HG03064 (cell line): Measurements from ENCODE around the gene TOX2.

ENCODE experiments used
- ATAC-seq: cut with Tn5 transposase; IDR thresholded peaks from one replicate; pipeline ENCODE4 v1.9.1; 2021; ENCODE audit warnings: low read depth; ENCODE audit not compliant: unreplicated experiment

The TOX2 gene

DNA sequence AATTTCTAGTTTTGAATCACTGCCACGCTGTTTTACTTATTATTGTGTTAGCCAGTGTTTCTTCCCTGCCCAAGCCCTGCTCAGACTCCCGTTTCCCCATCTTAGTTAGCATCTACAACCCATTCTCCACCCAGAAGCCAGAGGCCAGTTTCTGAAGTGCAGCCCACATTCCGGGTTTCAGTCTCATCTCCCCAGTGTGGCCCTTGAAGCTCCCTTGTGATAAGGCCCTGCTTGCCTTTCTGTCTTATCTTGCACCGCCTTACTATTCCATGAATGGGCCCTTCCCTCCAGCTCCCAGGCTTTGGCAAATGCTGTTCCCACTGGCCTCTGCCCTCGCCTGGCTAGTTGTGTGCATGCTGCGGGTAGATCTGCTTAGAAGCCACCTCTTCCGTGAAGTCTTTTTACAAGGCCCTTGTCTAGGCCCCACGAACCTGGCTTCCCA lies 41.1 kb downstream of the TOX2 start:
- ATAC-seq = no peak

DNA sequence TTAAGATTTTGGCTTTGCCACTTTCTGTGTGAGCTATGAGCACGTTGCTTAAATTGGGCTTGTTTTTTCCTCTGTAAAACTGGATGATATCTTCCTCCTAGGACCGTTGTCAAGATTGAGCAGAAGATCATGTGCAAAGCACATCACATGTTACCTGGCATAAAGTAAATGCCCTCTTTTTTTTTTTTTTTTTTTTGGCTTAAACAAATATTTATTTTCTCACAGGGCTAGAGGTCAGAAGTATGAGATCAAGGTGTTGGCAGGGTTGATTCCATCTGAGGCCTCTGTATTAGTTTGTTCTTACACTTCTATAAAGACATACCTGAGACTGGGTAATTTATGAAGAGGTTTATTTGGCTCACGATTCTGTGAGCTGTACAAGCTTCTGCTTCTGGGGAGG lies 42.7 kb downstream of the TOX2 start:
- no peak for ATAC-seq

DNA sequence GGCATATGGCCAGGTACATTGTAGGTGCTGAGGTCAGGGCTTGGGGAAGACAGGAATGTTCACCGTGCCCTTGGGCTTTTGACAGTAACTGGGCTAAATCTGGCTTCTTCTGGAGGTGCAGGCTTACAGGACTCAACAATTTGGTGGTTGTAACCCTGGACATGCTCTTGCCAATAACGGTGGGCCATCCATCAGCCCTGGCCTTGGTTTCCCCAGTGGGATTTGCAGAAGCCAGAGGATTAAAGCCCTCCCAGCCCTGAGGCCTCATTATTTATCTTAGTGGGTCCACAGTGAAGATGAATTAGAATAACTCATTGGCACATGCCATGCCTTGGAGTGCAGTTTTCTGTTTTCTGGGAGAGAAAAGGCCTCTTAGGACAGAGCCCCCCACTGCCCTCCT lies 44.0 kb downstream of the TOX2 start:
- no peak for ATAC-seq

DNA sequence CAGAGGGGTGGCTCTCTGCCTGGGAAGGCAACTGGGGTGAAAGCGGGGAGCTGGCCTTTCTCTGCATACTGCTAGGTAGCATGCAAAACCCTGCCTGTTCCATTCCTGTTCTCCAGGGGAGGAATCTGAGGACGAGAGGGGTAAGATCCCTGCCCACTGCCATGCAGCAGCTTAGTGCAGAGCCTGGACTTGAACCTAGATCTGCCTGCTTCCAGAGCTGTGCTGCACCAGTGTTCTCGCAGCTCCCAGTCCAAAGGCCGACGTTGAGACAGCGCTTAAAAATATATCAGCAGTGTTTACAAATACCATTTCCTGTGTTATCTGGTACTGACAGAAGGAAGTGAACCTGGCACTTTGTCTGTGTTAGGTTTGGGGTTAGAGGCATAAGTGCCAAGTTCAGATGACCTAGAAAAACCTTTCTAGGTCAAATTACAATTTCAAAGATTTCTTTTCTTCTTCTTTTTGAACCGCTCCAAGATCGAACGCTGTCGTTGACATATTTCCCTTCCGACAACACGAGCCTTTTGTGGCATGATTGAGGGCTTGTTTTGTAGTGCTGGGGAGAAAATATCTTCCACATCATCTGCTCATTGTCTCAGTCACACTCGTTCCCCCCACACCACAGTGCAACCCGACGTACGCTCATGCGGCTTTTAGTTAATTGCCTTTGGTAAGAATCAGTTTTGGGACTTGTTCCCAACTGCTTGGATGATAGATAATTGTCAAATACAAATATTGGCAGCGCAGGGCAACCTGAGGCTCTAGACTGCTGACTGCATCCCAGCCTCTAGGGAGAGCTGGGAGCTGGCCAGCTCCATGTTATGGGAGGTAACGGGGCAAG lies 44.6 kb downstream of the TOX2 start:
- no peak for ATAC-seq

DNA sequence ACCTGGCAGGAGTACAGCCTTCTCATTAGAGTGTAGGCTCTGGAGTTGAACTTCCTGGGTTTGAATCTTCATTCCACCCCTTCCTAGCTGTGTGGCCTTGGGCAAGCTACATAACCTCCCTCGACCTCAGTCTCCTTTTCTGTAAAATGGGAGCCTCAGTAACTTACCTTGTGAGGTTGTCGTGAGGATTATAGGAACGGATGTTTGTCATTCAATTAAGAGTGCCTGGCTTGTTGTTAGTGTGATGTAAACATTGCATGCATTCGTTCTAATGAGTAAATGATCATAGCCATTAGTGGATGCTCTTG lies 45.2 kb downstream of the TOX2 start:
- no peak for ATAC-seq

DNA sequence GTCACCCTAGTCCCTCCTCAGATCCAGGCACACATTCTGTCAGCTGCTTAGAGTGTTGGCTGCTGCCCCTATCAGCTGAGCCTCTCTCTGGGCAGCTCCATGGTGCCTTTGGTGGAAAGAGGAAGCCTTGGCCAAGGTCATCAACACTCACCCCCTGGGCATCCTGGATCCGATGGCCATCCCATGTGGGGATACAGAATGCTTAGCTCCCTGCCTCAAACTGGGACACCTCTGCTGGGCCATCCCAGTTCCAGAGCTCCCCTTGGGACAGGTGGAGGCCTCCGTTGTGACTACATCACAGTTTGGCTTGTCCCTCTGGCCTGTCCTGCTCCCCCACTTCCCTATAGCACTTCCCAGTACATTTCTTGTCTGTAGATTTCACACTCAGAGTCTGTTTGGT lies 45.6 kb downstream of the TOX2 start:
- no peak for ATAC-seq

DNA sequence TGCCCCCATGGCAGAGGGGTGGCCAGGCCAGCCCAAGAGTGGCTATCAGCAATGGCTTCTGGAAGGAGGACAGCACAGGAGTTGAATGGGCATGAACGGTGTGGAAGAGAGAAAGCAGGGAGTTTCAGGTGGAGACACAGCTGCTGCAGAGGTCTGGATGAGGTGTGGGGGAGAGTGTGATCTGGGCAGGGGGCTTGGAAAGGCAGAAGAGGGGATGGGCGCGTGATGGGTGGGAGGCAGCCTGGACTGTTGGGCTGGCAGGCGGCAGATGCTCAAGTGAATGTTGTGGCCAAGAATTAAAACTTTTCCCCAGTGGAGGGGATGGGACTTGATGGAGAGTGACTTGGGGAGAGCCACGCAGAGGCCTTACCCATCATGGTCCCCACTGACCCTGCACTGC lies 46.5 kb downstream of the TOX2 start:
- no peak for ATAC-seq

DNA sequence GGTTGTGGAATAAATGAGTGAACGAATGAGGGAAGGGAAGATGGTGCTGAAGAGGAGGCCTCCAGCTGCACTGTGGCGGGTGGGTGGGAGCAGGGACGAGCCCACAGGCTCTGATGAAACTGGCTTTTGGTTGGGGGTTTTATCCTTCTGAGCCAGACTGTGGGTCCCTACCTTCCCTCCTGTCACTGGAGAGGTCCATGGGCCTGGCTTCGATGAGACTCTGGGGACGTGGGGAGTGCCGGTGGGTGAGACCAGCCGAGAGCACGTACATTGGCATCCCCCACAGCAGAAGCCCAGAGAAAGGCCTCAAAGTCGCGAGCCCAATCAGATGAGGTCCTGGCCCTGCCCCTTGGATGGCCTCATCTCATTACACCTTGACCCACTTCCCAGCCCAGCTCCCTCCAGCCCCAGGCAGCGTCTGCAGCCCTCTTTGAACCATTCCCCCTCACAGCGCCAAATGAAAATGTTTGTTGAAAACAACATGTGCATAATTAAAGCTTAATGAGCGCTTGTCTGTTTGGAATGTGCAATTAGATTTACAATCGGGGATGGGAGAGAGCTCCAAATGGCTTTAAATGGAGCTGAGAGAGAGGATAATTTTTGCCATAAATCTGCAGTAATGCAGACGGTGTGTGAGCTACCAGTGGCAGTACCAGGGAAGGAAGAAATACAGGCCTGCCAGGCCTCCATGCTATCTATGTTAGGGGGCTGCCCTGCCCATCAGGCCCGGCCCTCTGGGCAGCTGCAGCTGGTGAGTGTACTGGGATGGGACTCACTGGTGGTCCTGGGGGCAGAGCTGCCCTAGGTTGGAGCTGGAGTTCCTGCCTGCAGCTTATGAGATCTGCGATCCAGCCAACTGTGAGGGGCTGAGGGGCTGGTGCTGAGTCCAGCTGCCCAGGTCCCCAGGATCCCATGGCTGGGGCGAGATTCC lies 47.2 kb downstream of the TOX2 start:
- ATAC-seq = no peak

DNA sequence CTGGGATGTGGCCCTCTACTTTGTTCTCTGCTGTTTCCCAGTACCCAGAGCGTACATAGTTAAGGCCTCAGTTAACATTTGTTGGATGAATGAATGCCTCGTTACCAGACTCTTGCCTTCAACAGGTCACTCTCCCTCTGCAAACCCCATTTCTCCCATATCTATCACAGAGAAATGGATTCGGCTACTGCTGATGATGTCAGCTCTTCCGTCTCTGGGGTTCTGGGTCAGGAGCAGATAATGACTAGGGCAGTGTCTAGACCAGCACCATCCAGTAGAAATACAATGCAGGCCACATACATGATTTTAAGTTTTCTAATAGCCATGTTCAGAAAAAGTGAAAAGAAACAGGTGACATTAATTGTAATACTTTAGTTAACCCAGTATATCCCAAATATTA lies 47.9 kb downstream of the TOX2 start:
- ATAC-seq = no peak

DNA sequence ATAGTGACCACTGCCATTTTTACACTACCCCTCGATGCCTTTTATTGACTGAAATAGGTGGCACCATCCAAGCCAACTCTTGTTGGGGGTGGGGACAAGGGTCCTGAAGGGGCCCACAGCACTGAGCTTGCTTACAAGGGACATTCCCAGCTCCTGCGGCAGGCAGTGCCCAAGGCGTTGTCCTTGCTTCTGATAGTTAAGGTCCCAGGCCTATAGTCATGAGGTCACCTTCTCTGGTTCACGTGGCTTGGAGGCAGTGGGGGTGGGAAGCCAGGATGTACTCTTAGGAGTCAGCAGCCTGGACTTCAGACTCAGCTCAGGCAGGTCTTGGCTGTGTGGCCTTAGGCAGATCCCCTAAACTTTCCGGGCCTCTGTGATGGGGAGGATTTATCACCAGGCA lies 48.6 kb downstream of the TOX2 start:
- ATAC-seq = no peak

DNA sequence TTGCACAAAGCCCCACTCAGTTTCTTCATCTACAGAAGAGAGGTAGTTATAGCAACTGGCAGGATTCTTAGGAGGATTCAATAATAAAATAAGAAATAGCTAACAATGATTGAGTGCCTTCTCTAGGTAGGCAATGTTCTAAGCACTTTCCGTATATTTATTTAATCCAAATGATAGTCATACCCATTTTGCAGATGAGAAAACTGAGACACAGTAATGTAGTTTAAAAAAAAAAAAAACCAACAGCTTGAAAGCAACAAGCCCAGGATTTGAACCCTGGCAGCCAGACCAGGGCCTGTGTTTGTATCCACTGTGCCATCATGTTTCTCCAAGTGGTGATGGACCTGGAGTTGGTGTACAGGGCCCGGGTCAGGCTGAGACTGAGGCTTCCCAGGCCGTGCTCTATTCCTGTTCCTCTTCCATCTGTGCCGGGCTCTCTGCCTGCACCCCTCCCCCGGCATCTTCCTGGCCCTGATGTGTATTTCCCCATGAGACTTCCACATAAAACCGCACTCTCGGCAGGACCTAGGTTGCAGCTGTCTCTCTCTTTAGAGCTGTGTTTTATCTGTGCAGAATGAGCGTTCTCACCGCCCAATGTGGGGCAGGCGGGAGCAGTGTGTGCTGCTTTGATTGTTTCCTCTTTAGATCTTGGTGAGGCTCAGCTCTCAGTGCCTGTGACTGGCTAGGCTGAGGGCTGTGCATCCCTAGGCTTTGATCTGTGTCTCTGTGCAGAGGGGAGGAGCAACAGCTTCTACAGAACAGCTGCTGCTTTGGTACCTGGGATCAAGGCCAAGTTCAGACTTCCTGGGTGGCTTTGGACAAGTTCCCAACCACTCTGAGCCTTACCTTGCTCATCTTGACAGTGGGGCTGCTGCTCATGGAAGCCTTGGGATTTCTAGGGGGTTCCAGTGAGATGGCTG lies 49.5 kb downstream of the TOX2 start:
- no peak for ATAC-seq

DNA sequence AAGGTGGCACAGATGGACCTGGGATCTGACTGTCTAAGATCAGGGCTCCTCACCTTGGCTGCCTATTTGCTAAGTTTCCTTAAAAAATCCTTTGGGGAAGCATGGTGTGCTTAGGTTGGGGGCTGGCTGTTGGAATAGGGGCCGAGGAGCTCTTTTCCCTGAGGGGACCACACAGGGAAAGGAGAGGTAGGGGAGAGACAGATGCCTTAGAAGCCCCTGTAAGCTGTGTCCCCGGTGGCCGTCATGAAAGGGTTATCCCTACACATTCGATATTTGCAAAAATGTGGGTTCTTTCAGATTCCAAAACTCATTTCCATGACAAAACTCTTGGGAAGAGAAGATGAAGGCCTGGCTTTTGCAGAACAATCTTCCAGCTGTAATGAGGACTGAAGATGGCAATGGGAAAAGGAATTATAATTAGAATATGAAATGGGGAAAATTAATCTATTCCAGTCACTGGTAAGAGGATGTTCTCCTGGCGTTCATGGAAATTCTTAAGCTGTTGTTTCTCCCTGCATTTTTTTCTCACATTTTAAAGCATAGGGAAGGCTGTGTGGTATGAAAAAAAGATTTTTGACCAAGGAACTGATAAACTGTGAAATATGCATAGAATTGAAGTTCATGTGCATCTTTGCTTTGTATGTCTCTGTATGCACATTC lies 53.8 kb downstream of the TOX2 start:
- ATAC-seq = no peak

DNA sequence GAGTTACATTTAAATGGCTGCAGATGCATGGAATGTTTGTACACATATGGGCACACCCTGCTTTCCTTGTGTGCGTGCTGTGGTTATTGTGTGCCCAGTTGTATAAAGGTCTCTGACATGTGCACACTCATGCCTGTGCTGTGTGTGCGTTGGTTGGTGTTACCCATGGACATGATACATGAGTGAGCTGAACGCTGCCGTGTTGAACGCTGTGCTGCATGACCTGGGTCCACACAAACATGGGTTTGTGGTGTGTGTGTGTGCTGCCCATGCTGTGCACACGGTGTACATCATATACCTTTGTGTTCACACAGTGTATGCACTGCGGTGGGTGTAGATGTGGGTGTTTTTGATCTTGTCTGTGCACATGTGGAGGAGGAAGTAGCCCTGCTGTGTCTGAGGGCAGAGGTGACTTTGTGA lies 54.4 kb downstream of the TOX2 start:
- no peak for ATAC-seq

DNA sequence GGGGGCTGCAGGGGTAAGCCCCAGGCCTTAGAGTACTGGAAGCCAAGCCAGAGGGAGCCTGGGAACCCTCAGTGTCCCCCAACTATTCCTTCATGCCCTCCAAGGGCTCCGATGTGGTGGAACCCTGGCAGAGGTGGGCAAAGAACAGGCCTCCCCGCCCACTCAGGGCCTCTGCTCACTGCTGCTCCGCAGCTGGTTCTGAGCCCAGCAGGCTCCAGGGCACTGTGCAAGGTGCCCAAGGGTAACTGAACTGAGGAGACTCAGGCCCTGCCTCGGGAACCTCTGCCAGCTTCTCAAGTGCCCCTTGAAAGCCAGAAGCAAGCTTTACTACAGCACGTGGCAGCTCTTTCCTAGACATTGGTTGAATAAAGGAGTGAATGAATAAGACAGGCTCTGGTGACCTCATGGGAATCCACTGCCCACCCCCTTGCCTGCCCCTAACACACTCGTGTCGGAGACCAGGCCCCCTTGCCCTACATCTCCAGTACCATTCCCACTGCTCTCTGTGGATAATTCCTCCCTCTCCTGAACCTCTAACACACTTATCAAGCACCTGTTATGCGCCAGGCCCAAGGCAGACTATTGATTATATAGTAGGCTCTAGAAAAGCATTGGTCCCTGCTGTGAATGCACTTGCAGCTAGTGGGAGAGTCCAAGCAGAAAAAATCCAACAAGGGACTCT lies 55.0 kb downstream of the TOX2 start:
- no peak for ATAC-seq

DNA sequence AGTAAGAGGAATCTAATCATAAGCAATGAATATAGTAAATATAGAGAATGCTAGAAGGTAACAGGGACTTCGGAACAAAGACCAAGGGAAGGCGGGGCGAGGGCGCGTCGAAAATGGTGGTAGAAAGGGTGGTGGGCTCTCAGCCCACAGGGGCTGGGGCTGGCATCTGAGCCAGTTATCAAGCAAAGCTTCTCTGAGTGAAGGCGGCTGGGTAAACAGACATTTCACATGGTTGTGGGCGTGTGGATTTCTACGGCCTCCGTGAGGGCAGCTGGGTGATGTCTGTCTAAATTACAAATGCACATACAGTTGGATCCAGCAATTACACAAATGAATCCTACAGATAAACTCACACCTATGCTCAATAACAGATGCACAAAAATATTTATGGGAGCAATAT lies 56.6 kb downstream of the TOX2 start:
- ATAC-seq = no peak

DNA sequence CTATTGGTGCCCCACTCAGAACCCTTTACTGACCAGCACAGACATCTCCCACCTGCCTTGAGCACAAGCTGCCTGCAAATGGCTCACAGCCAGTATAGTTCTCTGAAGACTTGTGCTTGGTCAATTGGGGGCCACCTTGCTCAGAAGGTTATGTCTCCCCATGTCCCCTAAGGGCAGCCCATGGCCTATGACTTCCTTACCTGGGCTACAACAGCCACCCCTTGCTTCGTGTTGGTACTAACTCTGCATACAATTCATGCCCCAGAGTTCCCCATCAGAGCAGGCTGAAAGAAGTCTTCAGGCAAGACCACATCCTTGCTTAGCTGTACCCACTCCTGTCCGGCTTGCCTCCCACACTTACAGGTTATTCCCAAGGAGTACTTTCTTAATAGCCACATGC lies 57.4 kb downstream of the TOX2 start:
- ATAC-seq = no peak

DNA sequence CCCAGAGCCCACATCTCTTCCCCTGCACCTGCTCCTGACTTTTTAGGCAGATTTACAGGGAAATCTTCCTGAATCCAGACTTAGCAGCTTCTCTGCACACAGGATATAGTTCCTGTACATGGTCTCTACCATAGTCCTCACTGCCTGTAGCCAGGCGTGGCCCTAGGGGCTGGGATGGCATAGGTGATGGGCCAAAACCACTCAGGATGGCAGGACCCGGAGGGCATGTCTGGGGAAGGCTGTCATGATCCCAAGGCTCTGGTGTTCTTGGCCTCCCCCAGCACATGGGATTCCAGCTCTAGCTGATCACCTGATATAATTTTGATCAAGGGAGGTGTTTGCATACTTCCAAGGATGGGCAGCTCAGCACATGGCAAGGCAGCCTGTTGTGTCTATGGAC lies 58.0 kb downstream of the TOX2 start:
- ATAC-seq = no peak

DNA sequence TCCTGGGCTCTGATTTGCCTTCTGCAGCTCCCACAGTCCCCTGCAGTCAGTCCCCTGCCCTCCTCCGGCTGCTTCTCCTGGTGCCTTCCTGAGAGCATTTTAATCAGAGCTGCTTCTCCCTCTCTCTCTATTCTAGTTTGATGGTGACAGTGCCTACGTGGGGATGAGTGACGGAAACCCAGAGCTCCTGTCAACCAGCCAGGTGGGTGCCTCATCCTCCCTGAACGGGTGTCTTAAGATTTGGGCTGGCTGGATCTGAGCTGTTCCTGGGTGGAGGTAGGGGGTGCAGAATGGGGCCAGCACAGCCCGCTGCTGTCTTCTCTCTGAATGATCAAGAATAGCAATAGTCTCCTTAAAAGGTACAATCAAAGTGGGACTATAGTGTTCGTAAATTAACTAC lies 58.6 kb downstream of the TOX2 start:
- ATAC-seq = no peak

DNA sequence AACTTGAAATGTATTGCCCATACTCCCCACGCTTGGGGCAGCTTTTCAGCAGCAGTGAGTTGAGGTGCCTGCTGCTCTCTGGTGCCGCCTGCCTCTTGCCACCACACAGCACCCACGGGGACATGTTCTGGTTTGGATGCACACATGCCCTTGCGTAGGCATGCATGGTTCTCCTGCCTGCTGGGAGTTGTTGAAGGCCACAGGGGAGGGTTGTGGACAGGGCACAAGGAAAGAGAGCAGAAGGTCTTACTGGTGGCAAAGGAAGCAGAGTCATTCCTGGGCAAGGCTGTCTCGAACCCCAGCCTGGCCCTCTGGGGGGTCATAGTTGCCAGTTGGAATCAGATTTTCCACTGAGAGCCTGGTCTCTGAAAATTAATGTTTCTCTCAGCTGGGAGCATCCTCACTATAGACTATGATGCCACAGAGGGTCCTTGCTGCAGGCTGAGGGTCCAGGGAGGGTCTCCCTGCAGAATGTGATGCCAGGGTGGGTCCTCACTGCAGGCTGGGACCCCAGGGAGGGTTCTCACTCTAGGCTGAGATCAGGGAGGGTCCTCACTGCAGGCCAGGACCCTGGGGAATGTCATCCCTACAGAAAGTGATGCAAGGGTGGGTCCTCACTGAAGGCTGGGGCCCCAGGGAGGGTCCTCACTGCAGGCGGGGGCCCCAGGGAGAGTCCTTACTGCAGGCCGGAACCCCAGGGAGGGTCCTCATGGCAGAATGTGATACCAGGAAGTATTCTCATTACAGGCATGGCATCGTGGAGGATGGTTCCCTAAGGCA lies 59.2 kb downstream of the TOX2 start:
- ATAC-seq = no peak
